ENCODE data around the gene ZNF189. TPM values are rescaled to one million over a fixed set of nuclear protein-coding genes. Genes with fewer than 3 reads are reported as not detected.

ZNF189 gene
- total RNA-seq, 1 experiment from 2014 or later: 15.8 TPM

- H3K9me3 ChIP-seq (ENCODE audit: control insufficient read depth, low read depth, low read length): no peaks in the 10 kb centered on the region
- H3K79me2 ChIP-seq (ENCODE audit: insufficient read depth, low read length): peaks cover 28% of the 10 kb centered on the region; the same call in 1 of the 2 replicates
- Mint-ChIP-seq H3K4me3 (peak overlapping the region; percentile 97 to 98), H3K9me3 (peaks cover 18 to 30% of the 10 kb centered on the region in 2 experiments), H3K36me3 (ENCODE audit: insufficient read depth in 1 of 3, low read depth in 3 of 3) (peaks cover 67 to 75% (median 71%) of the 10 kb centered on the region in 3 experiments), H3K4me1 (peaks cover 18 to 20% of the 10 kb centered on the region in 2 experiments), H3K27me3 (ENCODE audit: low read depth) (no peaks in the 10 kb centered on the region), H3K27ac (peak overlapping the region in 2 of 3 experiments; percentile 84 to 99; a peak in 5 of 7 replicates)
- no peak overlapping the region for H4K8ac ChIP-seq (replicated peaks; ENCODE audit: insufficient read length, low read depth, low read length)
- no peak for DNase-seq
- no peak overlapping the region for H3K4ac ChIP-seq (ENCODE audit: low read depth, low read length)
- H3T11ph ChIP-seq (ENCODE audit: low read length): no peak overlapping the region
- H3K14ac ChIP-seq (ENCODE audit: insufficient read depth, low read length): 0 out of 2 replicates have a peak overlapping the region, but pooled peaks have one; percentile 39
- no peak overlapping the region for H3K27ac ChIP-seq (ENCODE audit: insufficient read length, low read depth, low read length)
- no peak overlapping the region for H3K56ac ChIP-seq (ENCODE audit: insufficient read length, low read depth, low read length)
- H2BK15ac ChIP-seq (ENCODE audit: low read depth, low read length): no peak overlapping the region
- H2BK12ac ChIP-seq (ENCODE audit: insufficient read length, low read depth, low read length): no peak overlapping the region
- H2BK120ac ChIP-seq (ENCODE audit: low read depth, low read length, poor library complexity, severe bottlenecking): no peak overlapping the region
- no CpG with 5 or more reads among the region's 28 CpGs for WGBS (ENCODE audit: extremely low coverage, insufficient read length, low lambda C conversion rate)
- H2AK5ac ChIP-seq (ENCODE audit: insufficient read length, low read length): no peak overlapping the region
- peak overlapping the region; percentile 59 for H3K9ac ChIP-seq (ENCODE audit: extremely low read depth, insufficient read length, low read length)
- H4K91ac ChIP-seq (ENCODE audit: insufficient read length, low read depth, low read length): no peak overlapping the region
- H4K20me1 ChIP-seq (ENCODE audit: control insufficient read depth, insufficient read depth, insufficient read length): peaks cover 2% of the 10 kb centered on the region
- TF ChIP-seq, protein P1, sequence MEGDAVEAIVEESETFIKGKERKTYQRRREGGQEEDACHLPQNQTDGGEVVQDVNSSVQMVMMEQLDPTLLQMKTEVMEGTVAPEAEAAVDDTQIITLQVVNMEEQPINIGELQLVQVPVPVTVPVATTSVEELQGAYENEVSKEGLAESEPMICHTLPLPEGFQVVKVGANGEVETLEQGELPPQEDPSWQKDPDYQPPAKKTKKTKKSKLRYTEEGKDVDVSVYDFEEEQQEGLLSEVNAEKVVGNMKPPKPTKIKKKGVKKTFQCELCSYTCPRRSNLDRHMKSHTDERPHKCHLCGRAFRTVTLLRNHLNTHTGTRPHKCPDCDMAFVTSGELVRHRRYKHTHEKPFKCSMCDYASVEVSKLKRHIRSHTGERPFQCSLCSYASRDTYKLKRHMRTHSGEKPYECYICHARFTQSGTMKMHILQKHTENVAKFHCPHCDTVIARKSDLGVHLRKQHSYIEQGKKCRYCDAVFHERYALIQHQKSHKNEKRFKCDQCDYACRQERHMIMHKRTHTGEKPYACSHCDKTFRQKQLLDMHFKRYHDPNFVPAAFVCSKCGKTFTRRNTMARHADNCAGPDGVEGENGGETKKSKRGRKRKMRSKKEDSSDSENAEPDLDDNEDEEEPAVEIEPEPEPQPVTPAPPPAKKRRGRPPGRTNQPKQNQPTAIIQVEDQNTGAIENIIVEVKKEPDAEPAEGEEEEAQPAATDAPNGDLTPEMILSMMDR (conservative IDR thresholded peaks at IDR 0.05): no peak
- H3K4me2 ChIP-seq (ENCODE audit: insufficient read depth, insufficient read length, low read length): peak overlapping the region; percentile 60
- H2BK20ac ChIP-seq (ENCODE audit: low read depth, low read length, poor library complexity, severe bottlenecking): no peak overlapping the region
- H3K27me3 ChIP-seq (ENCODE audit: insufficient read depth, low read length): no peaks in the 10 kb centered on the region
- no peak overlapping the region for H2BK5ac ChIP-seq (ENCODE audit: insufficient read length, low read length)
- H2AFZ ChIP-seq (ENCODE audit: low read length): no peak overlapping the region
- no peak overlapping the region for H3K18ac ChIP-seq (ENCODE audit: insufficient read length, low read depth, low read length)
- H3K4me1 ChIP-seq (ENCODE audit: insufficient read depth, low read length): no peaks in the 10 kb centered on the region
- H3K23ac ChIP-seq (ENCODE audit: insufficient read length, low read depth, low read length): no peak overlapping the region
- H3K23me2 ChIP-seq (ENCODE audit: insufficient read length, low read depth, low read length, poor library complexity, severe bottlenecking): peaks cover 3% of the 10 kb centered on the region
- no peak overlapping the region for H4K5ac ChIP-seq (ENCODE audit: insufficient read length, low read depth, low read length)
- peaks cover 9% of the 10 kb centered on the region for H3K79me1 ChIP-seq (ENCODE audit: insufficient read depth, low read depth, low read length, poor library complexity, severe bottlenecking)
These were observed 435 bp downstream of the ZNF189 start for GRCh38 chr9:101398930-101399642.
